Esophagus (tissue), 2 donors: ENCODE results near the gene NFXL1. TPM values are rescaled to one million over a fixed set of nuclear protein-coding genes. Genes with fewer than 3 reads are reported as not detected.

Experiments
- H3K27ac ChIP-seq, 2 donors: one replicate each; pipeline ENCODE4 v1.5.1; 2013; ENCODE audit warnings: low read depth in 2 of 2, mild to moderate bottlenecking in 2 of 2, inconsistent platforms in 1 of 2, low read length in 1 of 2, moderate library complexity in 1 of 2
- H3K27me3 ChIP-seq, 2 donors: one replicate each; pipeline ENCODE4 v1.6.1; 2013; ENCODE audit warnings: low read length in 2 of 2, control low read depth in 1 of 2, mild to moderate bottlenecking in 1 of 2; ENCODE audit not compliant: insufficient read depth in 2 of 2, control insufficient read depth in 1 of 2
- H3K36me3 ChIP-seq, 2 donors: one replicate each; pipeline ENCODE4 v1.6.1; 2013; ENCODE audit warnings: low read length in 1 of 2; ENCODE audit not compliant: control insufficient read depth in 2 of 2, insufficient read depth in 2 of 2
- H3K4me1 ChIP-seq, 2 donors: one replicate each; pipeline ENCODE4 v1.6.1; 2013; ENCODE audit warnings: low read length in 1 of 2; ENCODE audit not compliant: control insufficient read depth in 2 of 2, insufficient read depth in 2 of 2
- H3K4me3 ChIP-seq, 2 donors: one replicate each; pipeline ENCODE4 v1.5.1; 2013; ENCODE audit warnings: low read length in 2 of 2, mild to moderate bottlenecking in 2 of 2, low read depth in 1 of 2, moderate library complexity in 1 of 2
- H3K9me3 ChIP-seq, 2 donors: one replicate each; pipeline ENCODE4 v1.6.1; 2013; ENCODE audit warnings: mild to moderate bottlenecking in 2 of 2, low read depth in 1 of 2, low read length in 1 of 2, moderate library complexity in 1 of 2; ENCODE audit not compliant: control insufficient read depth in 2 of 2, insufficient read depth in 1 of 2
- WGBS, 2 donors: extraction: QIAGEN DNeasy Blood & Tissue Kit; methylation state at CpG; one replicate each; pipeline ENCODE4 v1.1.7; 2013; 5-methylcytosine and 5-hydroxymethylcytosine counted together
- polyA plus RNA-seq, 2 donors: library from polyadenylated mRNA; stranded (reverse); fragments of 200-250 nt; gene quantifications; one replicate each; pipeline ENCODE4 v1.2.3, GENCODE V29; 2013
- donor health status: healthy with polysubstance abuse.
- donor health status: Bipolar disorder and iron deficiency.

Gene NFXL1
- polyA plus RNA-seq: 1 to 10 TPM; 4.6 to 6.9 TPM

DNA sequence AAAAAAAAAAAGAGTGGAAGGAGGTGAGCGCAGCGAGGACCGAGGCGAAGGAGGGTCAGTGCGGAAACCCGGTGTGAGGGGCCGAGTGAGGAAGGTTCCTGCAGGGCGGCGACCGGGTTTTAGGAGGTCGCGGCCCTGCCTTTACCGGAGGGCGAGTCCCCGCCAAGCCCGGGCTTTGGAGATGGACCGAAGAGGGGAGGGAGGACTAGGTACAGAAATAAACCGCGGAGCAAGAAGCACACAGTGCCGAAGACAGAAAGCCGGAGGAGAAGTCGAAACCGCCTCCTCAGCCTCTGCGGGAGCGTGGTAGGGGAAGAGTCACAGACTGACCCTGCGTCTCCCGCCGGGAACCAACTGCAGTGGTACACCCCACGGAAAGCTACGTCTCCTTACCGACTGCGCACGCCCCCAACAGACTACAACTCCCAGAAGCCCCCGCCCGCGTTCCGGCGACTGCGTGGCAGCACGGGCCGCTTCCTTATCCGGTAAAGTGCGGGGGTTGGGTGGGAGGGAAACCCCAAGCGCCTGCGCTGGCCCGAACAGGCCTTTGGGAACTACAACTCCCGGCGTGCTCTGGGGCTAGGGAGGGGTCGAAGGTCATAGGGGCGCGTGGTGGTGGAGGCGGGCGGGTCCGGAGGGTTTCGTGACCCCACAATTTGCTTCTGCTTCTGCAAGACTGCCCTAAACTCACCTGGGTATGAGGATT, at the start of gene NFXL1:
TSS of gene NFXL1 (minus strand) at position 364 of the 706 bp plus-strand sequence. CDS start 380 bp downstream, outside the sequence.
- H3K4me3 ChIP-seq: peak within 1 kb of the TSS; percentile 93 to 94
- H3K27ac ChIP-seq: peak within 1 kb of the TSS; percentile 92 to 93
- 0 to 1% methylated on average over 50 to 55 of the region's 55 CpGs for WGBS, 2 donors
- H3K27me3 ChIP-seq: no peaks in the 10 kb centered on the region
- no peaks in the 10 kb centered on the region for H3K9me3 ChIP-seq
- no peaks in the 10 kb centered on the region for H3K4me1 ChIP-seq
- peaks cover 0 to 1% of the 10 kb centered on the region in 2 donors for H3K36me3 ChIP-seq

DNA sequence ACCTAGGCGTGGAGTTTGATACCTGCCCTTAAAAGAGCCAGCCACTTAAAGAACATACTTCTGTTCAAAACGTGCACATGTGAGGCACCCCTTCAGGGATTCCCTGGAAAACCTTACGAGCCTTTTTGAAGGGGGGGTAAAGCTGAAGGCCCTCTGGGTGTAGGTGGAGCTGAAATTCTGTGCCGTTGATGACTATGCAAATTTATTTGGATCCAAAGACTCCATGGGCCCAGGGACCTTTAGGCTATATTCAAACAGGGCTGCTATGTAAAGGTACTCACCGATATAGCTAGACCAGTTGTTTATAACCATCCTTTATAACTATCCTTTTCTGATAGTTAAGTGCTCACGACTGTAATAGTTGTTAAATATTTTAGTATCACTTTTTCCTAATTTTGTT, 40.3 kb upstream of the NFXL1 start:
- Histone ChIP-seq H3K4me3 (no peak overlapping the region), H3K27me3 (no peaks in the 10 kb centered on the region), H3K9me3 (no peaks in the 10 kb centered on the region), H3K4me1 (no peaks in the 10 kb centered on the region), H3K27ac (no peak overlapping the region), H3K36me3 (no peaks in the 10 kb centered on the region)
- 69 to 84% methylated on average over 6 of the region's 6 CpGs for WGBS, 2 donors

DNA sequence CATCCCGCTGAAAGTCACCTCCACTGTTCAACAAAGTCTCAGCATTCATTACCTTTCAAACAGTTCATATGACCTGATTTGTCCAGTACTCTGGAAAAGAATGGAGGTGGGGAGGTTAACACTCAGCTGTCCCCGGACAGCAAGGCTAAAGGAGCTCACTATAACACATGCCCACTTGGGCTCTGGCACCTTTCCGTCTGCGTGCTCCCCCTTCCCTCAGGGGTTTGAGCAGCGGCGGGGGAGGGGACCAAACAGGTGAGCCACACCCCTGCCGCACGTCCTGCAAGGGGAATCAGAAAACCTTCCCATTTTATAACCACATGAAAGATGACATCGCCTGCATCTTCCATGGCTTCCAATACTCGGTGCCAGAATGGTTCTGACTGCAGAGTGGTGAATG, 39.9 kb upstream of the NFXL1 start:
- Histone ChIP-seq H3K9me3 (no peaks in the 10 kb centered on the region), H3K27ac (no peak overlapping the region), H3K4me3 (no peak overlapping the region), H3K36me3 (no peaks in the 10 kb centered on the region), H3K27me3 (no peaks in the 10 kb centered on the region), H3K4me1 (no peaks in the 10 kb centered on the region)
- 56 to 66% methylated on average over 10 of the region's 10 CpGs for WGBS, 2 donors

DNA sequence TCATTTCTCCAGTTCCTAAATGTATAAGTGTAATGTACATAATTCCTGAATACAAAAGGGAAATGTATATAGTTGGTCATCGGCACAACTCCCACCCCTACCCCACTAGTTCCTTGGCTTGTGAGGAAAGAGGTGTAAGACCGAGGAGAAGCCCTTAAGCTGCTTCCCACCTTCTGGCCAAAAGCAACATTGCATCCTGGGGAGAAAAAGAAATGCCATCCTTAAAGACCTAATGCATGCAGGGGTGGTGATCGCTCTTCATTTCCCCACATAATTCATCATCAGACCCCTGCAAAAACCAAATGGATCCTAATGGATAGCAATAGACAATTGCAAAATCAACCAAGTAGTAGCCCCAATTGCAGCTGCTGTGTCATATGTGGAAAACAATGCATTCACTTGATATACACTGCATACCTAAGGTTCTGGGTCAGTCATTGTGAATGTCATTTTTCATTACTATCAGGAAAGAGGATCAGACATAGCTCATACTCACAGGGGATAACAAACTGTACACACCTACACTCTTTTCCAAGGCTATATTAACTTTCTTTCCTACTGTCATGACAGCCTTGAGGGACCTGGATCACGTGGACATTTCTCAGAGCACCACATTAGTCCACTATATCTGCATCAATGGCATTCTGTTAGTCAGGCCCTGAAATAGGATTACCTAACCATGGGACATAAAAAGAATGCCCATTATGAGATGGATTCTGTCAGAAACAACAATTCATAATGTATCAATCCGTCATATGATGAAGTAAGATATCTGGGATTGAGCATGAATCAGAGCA, 31.7 kb upstream of the NFXL1 start:
- whole genome bisulfite sequencing, 2 donors: 88 to 90% methylated on average over 5 of the region's 5 CpGs
- H3K36me3 ChIP-seq: no peaks in the 10 kb centered on the region
- H3K27me3 ChIP-seq: no peaks in the 10 kb centered on the region
- H3K4me1 ChIP-seq: no peaks in the 10 kb centered on the region
- no peak overlapping the region for H3K4me3 ChIP-seq
- H3K27ac ChIP-seq: no peak overlapping the region
- no peaks in the 10 kb centered on the region for H3K9me3 ChIP-seq

DNA sequence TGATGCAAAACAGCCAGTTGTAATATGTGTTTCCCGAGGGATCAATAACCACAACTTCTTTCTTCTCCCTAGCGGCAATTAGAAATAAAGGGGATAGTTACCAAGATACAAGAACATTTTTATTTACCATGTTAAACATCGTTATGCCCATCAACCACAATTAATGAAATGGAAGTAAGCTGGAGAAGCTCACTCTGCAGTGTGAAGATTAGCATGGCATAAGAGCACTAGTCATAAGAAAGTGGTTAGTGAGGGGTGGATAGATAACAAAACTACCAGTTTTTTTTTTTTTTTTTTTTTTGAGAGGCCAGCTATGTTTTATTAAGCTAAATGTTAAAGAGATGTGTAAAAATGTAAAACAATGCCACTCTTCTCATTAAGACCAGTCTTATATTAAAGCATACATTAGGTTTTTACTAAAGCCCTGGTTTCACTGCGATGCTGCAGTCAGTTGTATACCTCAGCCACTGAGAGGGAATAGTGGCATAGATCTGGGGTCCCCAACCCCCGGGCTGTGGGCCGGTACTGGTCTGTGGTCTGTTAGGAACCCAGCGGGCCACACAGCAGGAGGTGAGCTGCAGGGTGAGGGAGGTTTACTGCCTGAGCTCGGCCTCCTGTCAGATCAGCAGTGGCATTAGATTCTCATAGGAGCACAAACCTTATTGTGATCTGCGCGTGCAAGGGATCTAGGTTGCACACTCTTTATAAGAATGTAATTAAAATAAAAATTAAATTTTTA, 27.9 kb upstream of the NFXL1 start:
- WGBS, 2 donors: 79 to 83% methylated on average over 10 of the region's 10 CpGs
- H3K4me3 ChIP-seq: no peak overlapping the region

DNA sequence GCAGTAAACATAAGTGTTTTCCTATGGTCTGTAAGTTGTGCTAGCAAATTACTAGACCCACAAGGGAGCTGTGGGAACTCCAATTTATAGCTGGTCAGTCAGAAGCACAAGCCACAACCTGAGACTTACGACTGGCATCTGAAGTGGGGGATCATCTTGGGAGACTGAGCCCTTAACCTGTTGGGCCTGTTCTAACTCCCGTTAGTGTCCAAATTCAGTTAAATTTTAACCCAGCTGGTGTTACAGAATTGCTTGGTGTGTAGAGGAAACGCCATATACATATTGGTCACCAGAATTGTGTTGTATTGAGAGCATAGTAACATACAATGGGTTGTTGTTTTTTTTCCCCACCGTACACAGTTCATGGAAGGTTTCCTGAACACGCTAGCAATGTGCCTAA, 25.1 kb upstream of the NFXL1 start:
- Histone ChIP-seq H3K27me3 (no peaks in the 10 kb centered on the region), H3K4me1 (no peaks in the 10 kb centered on the region), H3K36me3 (no peaks in the 10 kb centered on the region), H3K27ac (no peak overlapping the region), H3K9me3 (no peaks in the 10 kb centered on the region), H3K4me3 (no peak overlapping the region)
- 74 to 93% methylated on average over 5 of the region's 5 CpGs for WGBS, 2 donors

More for the DNA sequence above, 27.9 kb upstream of the NFXL1 start:
- Histone ChIP-seq H3K27ac (no peak overlapping the region), H3K27me3 (no peaks in the 10 kb centered on the region), H3K4me1 (no peaks in the 10 kb centered on the region), H3K9me3 (no peaks in the 10 kb centered on the region), H3K36me3 (no peaks in the 10 kb centered on the region)

DNA sequence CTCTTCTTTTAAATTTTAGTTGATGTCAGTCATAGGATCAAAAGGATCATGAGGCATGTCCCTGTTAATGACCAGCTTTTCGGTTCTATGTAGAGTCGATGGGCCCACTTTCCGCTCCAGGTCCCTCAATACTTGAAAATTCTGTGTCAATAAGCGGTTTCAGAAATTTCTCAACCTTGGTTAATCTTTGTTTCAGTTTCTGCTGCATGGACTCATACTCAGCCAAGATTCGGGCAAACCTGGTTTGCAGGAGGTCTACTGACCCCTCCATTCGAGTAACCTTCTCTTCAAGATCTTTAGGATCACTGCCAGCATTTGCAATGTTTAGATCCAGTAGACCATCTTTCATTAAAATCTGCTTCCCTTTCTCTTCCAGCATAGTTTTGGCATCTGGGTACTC, 22.0 kb upstream of the NFXL1 start:
- WGBS, 2 donors: 91% methylated on average over 6 of the region's 6 CpGs
- H3K27me3 ChIP-seq: no peaks in the 10 kb centered on the region
- H3K27ac ChIP-seq: no peak overlapping the region
- H3K36me3 ChIP-seq: no peaks in the 10 kb centered on the region
- no peak overlapping the region for H3K4me3 ChIP-seq
- no peaks in the 10 kb centered on the region for H3K4me1 ChIP-seq
- H3K9me3 ChIP-seq: no peaks in the 10 kb centered on the region

DNA sequence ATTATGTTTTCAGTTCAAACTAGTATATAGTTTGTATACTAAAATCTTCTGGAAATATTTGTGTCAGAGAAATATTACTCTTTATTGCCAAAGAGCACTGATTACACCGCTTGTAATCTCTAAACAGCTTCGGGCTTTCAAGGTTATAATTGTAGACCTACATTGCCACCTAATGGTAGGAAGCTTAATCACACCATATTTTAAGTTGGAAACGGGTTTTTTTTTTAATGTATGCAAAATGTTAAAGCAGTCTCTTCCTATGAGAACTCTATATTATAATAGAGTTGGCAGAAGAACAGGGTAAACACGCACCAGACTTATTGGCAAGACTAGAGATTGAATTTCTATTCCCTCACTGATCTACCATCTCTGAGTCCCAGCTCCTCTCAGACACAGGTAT, 19.5 kb upstream of the NFXL1 start:
- no peaks in the 10 kb centered on the region for H3K4me1 ChIP-seq
- WGBS, 2 donors: 1 to 4% methylated on average over 4 of the region's 4 CpGs
- no peak overlapping the region for H3K27ac ChIP-seq
- no peak overlapping the region for H3K4me3 ChIP-seq
- no peaks in the 10 kb centered on the region for H3K9me3 ChIP-seq
- H3K27me3 ChIP-seq: no peaks in the 10 kb centered on the region
- no peaks in the 10 kb centered on the region for H3K36me3 ChIP-seq

DNA sequence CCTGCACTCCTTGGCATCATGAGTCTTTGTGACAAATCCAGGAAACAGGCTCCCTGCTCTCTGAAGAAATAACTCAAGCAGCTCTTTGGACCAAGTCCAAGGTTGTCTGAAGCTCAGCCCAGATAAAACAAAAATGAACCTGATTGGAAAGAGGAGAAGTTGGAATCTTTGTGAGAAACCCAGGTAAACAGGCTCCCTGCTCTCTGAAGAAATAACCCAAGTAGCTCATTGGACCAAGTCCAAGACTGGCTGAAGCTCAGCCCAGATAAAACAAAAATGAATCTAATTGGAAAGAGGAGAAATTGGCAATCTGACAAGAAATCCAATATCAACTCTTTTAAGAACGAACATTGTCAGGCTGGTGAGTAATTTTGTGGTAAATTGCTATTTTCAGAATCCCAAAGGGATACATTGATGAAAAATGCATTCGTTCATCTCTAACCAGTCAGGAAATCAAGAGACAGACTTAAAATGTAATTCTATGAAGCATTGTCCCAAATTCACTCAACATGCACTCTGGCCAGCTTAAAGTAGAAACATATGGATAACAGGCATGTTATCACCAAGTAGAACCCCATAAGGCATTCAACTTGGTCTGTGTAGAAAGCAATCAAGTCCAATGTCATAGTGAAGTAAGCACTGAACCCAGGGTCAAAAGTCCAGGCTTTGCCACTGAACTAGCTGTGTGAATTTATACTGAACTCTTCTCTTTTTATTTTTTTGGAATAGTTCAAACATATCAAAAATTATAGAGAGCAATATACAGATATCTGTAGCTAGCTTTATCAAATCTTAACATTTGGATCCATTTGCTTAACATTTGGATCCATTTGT, 16.8 kb upstream of the NFXL1 start:
- Histone ChIP-seq H3K27me3 (no peaks in the 10 kb centered on the region), H3K4me1 (no peaks in the 10 kb centered on the region), H3K27ac (no peak overlapping the region), H3K9me3 (no peaks in the 10 kb centered on the region), H3K36me3 (no peaks in the 10 kb centered on the region), H3K4me3 (no peak overlapping the region)
- WGBS, 2 donors: 39 to 42% methylated on average over 2 of the region's 2 CpGs
